Measurements from ENCODE around the gene FES. TPM values are rescaled to one million over a fixed set of nuclear protein-coding genes. Genes with fewer than 3 reads are reported as not detected.

Gene FES
- total RNA-seq, 1 donor from 2014 or later: 3.1 TPM

GRCh38 chr15:90887037-90887481 is 2.8 kb downstream of the FES start:
- no peak for DNase-seq (ENCODE audit: extremely low spot score, unreplicated experiment)
- Mint-ChIP-seq H3K4me3 (no peak overlapping the region), H3K27me3 (no peaks in the 10 kb centered on the region), H3K27ac (no peak overlapping the region), H3K4me1 (ENCODE audit: unreplicated experiment) (peaks cover 6% of the 10 kb centered on the region), H3K9me3 (no peaks in the 10 kb centered on the region), H3K36me3 (no peaks in the 10 kb centered on the region)
- no peak for TF ChIP-seq CTCF (conservative IDR thresholded peaks at IDR 0.05)

GRCh38 chr15:90889313-90889730 is 5.0 kb downstream of the FES start:
- Mint-ChIP-seq H3K27ac (no peak overlapping the region), H3K4me3 (no peak overlapping the region), H3K27me3 (no peaks in the 10 kb centered on the region), H3K4me1 (ENCODE audit: unreplicated experiment) (peaks cover 6% of the 10 kb centered on the region), H3K36me3 (no peaks in the 10 kb centered on the region), H3K9me3 (no peaks in the 10 kb centered on the region)
- TF ChIP-seq CTCF (conservative IDR thresholded peaks at IDR 0.05): no peak
- no peak for DNase-seq (ENCODE audit: extremely low spot score, unreplicated experiment)

- DNase-seq (ENCODE audit: extremely low spot score, unreplicated experiment): no peak
- Mint-ChIP-seq H3K4me1 (ENCODE audit: unreplicated experiment) (peaks cover 6% of the 10 kb centered on the region), H3K4me3 (no peak overlapping the region), H3K9me3 (no peaks in the 10 kb centered on the region), H3K36me3 (no peaks in the 10 kb centered on the region), H3K27ac (no peak overlapping the region), H3K27me3 (no peaks in the 10 kb centered on the region)
- TF ChIP-seq CTCF (conservative IDR thresholded peaks at IDR 0.05): no peak
Measured at GRCh38 chr15:90889736-90890456, 5.6 kb downstream of the FES start.

GRCh38 chr15:90890839-90891238 is 6.5 kb downstream of the FES start:
- no peak overlapping the region for H3K4me3 Mint-ChIP-seq
- H3K9me3 Mint-ChIP-seq: no peaks in the 10 kb centered on the region
- no peak for TF ChIP-seq CTCF (conservative IDR thresholded peaks at IDR 0.05)

GRCh38 chr15:90891346-90891949 is 7.1 kb downstream of the FES start:
- no peaks in the 10 kb centered on the region for H3K36me3 Mint-ChIP-seq
- H3K4me1 Mint-ChIP-seq (ENCODE audit: unreplicated experiment): no peaks in the 10 kb centered on the region
- no peaks in the 10 kb centered on the region for H3K9me3 Mint-ChIP-seq
- H3K27me3 Mint-ChIP-seq: no peaks in the 10 kb centered on the region
- DNase-seq (ENCODE audit: extremely low spot score, unreplicated experiment): no peak
- no peak overlapping the region for H3K4me3 Mint-ChIP-seq
- H3K27ac Mint-ChIP-seq: no peak overlapping the region
- TF ChIP-seq CTCF (conservative IDR thresholded peaks at IDR 0.05): no peak

More at GRCh38 chr15:90890839-90891238, 6.5 kb downstream of the FES start:
- Mint-ChIP-seq H3K27me3 (no peaks in the 10 kb centered on the region), H3K4me1 (ENCODE audit: unreplicated experiment) (peaks cover 5% of the 10 kb centered on the region), H3K36me3 (no peaks in the 10 kb centered on the region), H3K27ac (no peak overlapping the region)
- no peak for DNase-seq (ENCODE audit: extremely low spot score, unreplicated experiment)

All from type B pancreatic cell (in vitro differentiated cells).